Parathyroid adenoma (tissue), 2 donors: Measurements from ENCODE around the gene GLYR1.

Source experiments
- H2AFZ ChIP-seq: fragments of 300-600 bp; sonication (generic); one replicate; pipeline ENCODE4 v1.7.0; 2017; ENCODE audit warnings: antibody characterized with exemption, mild to moderate bottlenecking
- H3K27ac ChIP-seq: fragments of 300-600 bp; sonication (generic); one replicate; pipeline ENCODE4 v1.7.0; 2017
- H3K27me3 ChIP-seq: fragments of 300-600 bp; sonication (generic); one replicate; pipeline ENCODE4 v1.7.0; 2017; ENCODE audit warnings: low read length; ENCODE audit not compliant: control insufficient read depth, insufficient read depth
- H3K36me3 ChIP-seq: fragments of 300-600 bp; sonication (generic); one replicate; pipeline ENCODE4 v1.7.0; 2017; ENCODE audit warnings: low read length; ENCODE audit not compliant: control insufficient read depth, insufficient read depth
- H3K4me1 ChIP-seq: fragments of 300-600 bp; sonication (generic); one replicate; pipeline ENCODE4 v1.7.0; 2017; ENCODE audit warnings: control low read depth
- H3K4me2 ChIP-seq: fragments of 300-600 bp; sonication (generic); one replicate; pipeline ENCODE4 v1.7.0; 2017; ENCODE audit warnings: low read length
- H3K4me3 ChIP-seq: fragments of 300-600 bp; sonication (generic); one replicate; pipeline ENCODE4 v1.7.0; 2017; ENCODE audit warnings: low read depth, low read length
- H3K79me2 ChIP-seq: fragments of 300-600 bp; sonication (generic); one replicate; pipeline ENCODE4 v1.7.0; 2017; ENCODE audit warnings: control low read depth
- H3K9ac ChIP-seq: fragments of 300-600 bp; sonication (generic); one replicate; pipeline ENCODE4 v1.7.0; 2017; ENCODE audit warnings: mild to moderate bottlenecking
- H3K9me3 ChIP-seq: fragments of 300-600 bp; sonication (generic); one replicate; pipeline ENCODE4 v1.7.0; 2017; ENCODE audit warnings: low read length; ENCODE audit not compliant: control insufficient read depth
- CTCF ChIP-seq: fragments of 300-600 bp; sonication (generic); IDR thresholded peaks from one replicate; pipeline ENCODE4 v1.7.0; 2017; ENCODE audit warnings: antibody characterized with exemption, mild to moderate bottlenecking
- donor health status: primary hyperparathyroidism.

The GLYR1 gene

GRCh38 chr16:4884972-4885874, 38.1 kb upstream of the GLYR1 start:
- Histone ChIP-seq H3K27ac (no peak overlapping the region), H3K9me3 (no peaks in the 10 kb centered on the region), H3K4me2 (no peak overlapping the region), H3K27me3 (no peaks in the 10 kb centered on the region), H3K4me3 (no peak overlapping the region), H3K9ac (no peak overlapping the region), H3K4me1 (peaks cover 8% of the 10 kb centered on the region), H3K79me2 (no peaks in the 10 kb centered on the region), H2AFZ (no peak overlapping the region), H3K36me3 (no peaks in the 10 kb centered on the region)
- no peak for TF ChIP-seq CTCF

GRCh38 chr16:4884209-4884608, 37.1 kb upstream of the GLYR1 start:
- no peak overlapping the region for H3K9ac ChIP-seq
- H3K36me3 ChIP-seq, result no peaks in the 10 kb centered on the region
- H2AFZ ChIP-seq, result no peak overlapping the region
- no peaks in the 10 kb centered on the region for H3K79me2 ChIP-seq
- H3K4me2 ChIP-seq, result no peak overlapping the region
- H3K9me3 ChIP-seq, result no peaks in the 10 kb centered on the region
- H3K4me1 ChIP-seq, result peaks cover 8% of the 10 kb centered on the region
- no peak for TF ChIP-seq CTCF
- H3K4me3 ChIP-seq, result no peak overlapping the region
- no peak overlapping the region for H3K27ac ChIP-seq
- no peaks in the 10 kb centered on the region for H3K27me3 ChIP-seq

- no peak overlapping the region for H3K4me2 ChIP-seq
- TF ChIP-seq CTCF, result no peak
- H3K36me3 ChIP-seq, result no peaks in the 10 kb centered on the region
Measured at GRCh38 chr16:4883501-4883900, 36.4 kb upstream of the GLYR1 start.

GRCh38 chr16:4882633-4883285, 35.7 kb upstream of the GLYR1 start:
- H3K27me3 ChIP-seq, result no peaks in the 10 kb centered on the region
- H3K27ac ChIP-seq, result no peak overlapping the region
- H3K36me3 ChIP-seq, result no peaks in the 10 kb centered on the region
- H3K9me3 ChIP-seq, result no peaks in the 10 kb centered on the region
- peak overlapping the region; percentile 28 for H3K4me2 ChIP-seq
- TF ChIP-seq CTCF, result no peak
- peaks cover 8% of the 10 kb centered on the region for H3K4me1 ChIP-seq
- H2AFZ ChIP-seq, result no peak overlapping the region
- no peak overlapping the region for H3K4me3 ChIP-seq
- no peak overlapping the region for H3K9ac ChIP-seq
- H3K79me2 ChIP-seq, result no peaks in the 10 kb centered on the region

More at GRCh38 chr16:4883501-4883900, 36.4 kb upstream of the GLYR1 start:
- no peaks in the 10 kb centered on the region for H3K79me2 ChIP-seq
- no peaks in the 10 kb centered on the region for H3K27me3 ChIP-seq
- H3K27ac ChIP-seq, result no peak overlapping the region
- H3K4me3 ChIP-seq, result no peak overlapping the region
- peaks cover 8% of the 10 kb centered on the region for H3K4me1 ChIP-seq
- no peak overlapping the region for H2AFZ ChIP-seq
- no peaks in the 10 kb centered on the region for H3K9me3 ChIP-seq
- H3K9ac ChIP-seq, result no peak overlapping the region
